Stimulated activated CD8-positive, alpha-beta memory T cell treated with anti-CD3 and anti-CD28 coated beads, Interleukin-4, amount 100 ng/mL, for 48 hours (primary cell): Measurements from ENCODE around the gene ZSCAN32.

ENCODE experiments used
- DNase-seq: peaks from one replicate; pipeline ENCODE4 v3.0.0-alpha.2; 2020

Gene ZSCAN32

DNA sequence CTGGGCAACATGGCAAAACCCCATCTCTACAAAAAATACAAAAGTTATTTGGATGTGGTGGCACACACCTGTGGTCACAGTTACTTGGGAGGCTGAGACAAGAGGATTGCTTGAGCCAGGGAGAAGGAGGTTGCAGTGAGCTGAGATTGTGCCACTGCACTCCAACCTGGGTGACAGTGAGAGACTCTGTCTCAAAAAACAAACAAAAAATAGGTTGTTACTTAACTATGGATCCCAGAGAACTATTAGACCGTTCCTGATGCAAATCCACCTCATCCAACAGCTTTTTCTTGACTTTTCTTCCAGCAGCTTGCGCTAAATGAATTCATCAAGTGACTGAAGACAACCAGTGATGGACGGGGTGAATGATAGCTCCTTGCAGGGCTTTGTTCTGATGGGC is 45.2 kb downstream of the ZSCAN32 start, which contains the start of gene OR2C1:
Gene OR2C1 (plus strand): TSS at position 301 of the 400 bp plus-strand sequence. CDS start 52 bp downstream, at position 353.
- DNase-seq, result no peak

DNA sequence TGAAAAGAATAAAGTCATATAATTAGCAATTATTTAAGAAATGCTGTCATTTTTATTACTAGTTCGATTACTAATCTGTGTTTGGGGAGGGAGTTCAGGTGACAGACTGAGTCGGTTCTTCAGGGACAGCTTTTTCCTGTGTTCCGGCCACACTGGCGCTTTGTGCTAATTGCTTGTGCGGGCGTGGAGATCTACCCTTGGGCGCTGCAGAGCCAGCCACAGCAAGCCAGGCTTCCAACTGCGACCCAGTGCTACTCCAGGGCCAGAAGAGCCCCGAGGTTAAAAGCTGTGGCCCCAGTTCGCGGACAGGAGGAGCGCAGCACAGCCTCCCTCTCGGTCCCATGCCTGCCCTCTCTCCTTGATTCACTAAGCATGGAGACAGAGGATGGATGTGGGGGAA is 51.6 kb downstream of the ZSCAN32 start:
- no peak for DNase-seq

DNA sequence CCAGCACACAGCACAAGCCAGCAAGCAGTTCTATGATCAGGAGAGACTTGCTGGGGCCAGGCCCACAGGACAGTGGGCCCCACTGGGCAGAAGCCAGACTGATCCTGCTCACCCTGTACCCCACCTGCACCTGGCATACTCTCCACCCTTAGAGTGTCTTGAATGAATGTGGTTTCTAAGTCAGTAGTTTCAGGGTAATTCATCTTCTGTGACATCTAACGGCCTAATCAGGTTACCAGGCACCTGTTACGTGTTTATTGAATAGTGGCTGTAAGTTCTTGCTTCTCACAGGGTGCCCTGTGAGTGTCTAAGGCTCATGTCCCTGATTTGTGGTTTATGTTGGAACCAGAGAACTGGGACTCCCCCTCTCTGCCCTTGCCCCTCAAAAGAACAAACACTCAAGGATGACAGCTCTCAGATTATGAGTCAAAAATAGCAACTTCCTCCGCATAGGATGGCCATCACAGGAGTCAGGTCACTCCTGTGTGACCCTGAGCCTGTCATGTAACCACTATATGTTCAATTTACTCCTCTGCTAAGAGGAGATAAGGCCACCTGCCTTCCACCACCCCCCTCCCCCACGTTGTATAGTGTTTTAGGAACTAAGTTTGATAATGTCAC is 52.1 kb downstream of the ZSCAN32 start:
- DNase-seq, result no peak

DNA sequence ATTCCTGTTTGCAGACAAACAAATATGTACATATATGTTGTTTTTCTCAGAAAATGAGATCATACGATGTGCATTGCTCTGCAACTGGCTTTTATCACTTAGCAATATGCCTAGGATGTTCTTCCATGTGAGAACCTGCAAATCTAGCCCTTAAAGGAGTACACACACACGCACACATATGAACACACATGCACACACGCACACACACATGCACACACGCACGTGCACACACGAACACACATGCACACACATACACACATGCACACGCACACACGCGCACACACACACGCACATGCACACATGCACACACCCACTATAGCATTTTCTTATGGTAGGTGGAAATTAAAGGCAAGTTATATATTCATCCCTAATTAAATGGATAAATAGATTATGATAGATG is 53.2 kb downstream of the ZSCAN32 start:
- no peak for DNase-seq

DNA sequence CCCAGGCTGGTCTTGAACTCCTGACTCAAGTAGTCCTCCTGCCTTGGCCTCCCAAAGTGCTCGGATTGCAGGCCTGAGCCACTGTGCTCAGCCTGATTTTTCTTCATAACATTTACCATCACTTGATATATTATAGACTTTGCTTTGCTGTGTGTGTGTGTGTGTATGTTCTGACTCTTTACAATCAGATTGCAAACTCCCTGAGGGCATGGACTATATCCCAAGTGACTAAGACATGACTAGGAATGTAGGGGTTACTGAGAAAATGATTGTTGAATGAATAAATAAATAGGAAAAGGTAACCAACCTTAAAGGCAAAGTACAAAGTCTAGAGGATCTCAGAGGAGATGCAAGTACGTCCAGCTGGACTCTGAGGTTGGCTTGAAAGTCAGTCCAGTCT is 54.8 kb downstream of the ZSCAN32 start:
- DNase-seq, result no peak
